ENCODE data around the gene TSNAXIP1.

GRCh38 chr16:67869653-67870052, 63.0 kb downstream of the TSNAXIP1 start:
- no peak for TF ChIP-seq CTCF (IDR thresholded peaks at IDR 0.05 in 2 of 3, conservative IDR thresholded peaks at IDR 0.05 in 1 of 3; ENCODE audit: borderline replicate concordance in 1 of 3, insufficient read depth in 1 of 3, low read depth in 2 of 3, low read length in 2 of 3)
- no peak for TF ChIP-seq POLR2A (IDR thresholded peaks at IDR 0.05; ENCODE audit: borderline replicate concordance, extremely low read depth, insufficient read depth, insufficient read length)
- no peak for TF ChIP-seq EZH2 (IDR thresholded peaks at IDR 0.05)
- TF ChIP-seq ZFX (IDR thresholded peaks at IDR 0.05), result no peak
- no peak for TF ChIP-seq SRF (IDR thresholded peaks at IDR 0.05; ENCODE audit: low read depth)
- TF ChIP-seq EGR1 (IDR thresholded peaks at IDR 0.05; ENCODE audit: low read depth), result no peak
- TF ChIP-seq ZBTB33 (IDR thresholded peaks at IDR 0.05; ENCODE audit: extremely low read depth, insufficient replicate concordance, low read length), result no peak
- TF ChIP-seq EZH2phosphoT487 (IDR thresholded peaks at IDR 0.05; ENCODE audit: borderline replicate concordance), result no peak
